OCI-LY3 (cell line): ENCODE measurements around the gene NAV1.

Experiments
- H2AFZ ChIP-seq: fragments of 200-600, 300-600 bp; shearing (Covaris generic); 2 replicates; pipeline ENCODE4 v1.6.0; 2014; ENCODE audit warnings: antibody characterized with exemption, low read depth, low read length
- H3K27ac ChIP-seq: fragments of 200-600, 300-600 bp; sonication (generic); 2 replicates; pipeline ENCODE4 v1.5.1; 2014; ENCODE audit warnings: mild to moderate bottlenecking, low read length, moderate library complexity, mixed read lengths
- H3K27me3 ChIP-seq: fragments of 200-600, 300-600 bp; sonication (generic); 2 replicates; pipeline ENCODE4 v1.6.1; 2014; ENCODE audit warnings: low read depth, low read length, mixed read lengths
- H3K36me3 ChIP-seq: fragments of 200-600, 300-600 bp; sonication (generic); replicated peaks from 2 replicates; pipeline ENCODE3; 2014; ENCODE audit warnings: low read depth, low read length, mixed read lengths
- H3K4me1 ChIP-seq: fragments of 300-600, 200-600 bp; sonication (generic); 2 replicates; pipeline ENCODE4 v1.6.1; 2014; ENCODE audit warnings: low read length, mixed read lengths
- H3K4me2 ChIP-seq: fragments of 200-600, 300-600 bp; sonication (generic); 2 replicates; pipeline ENCODE4 v1.6.1; 2014; ENCODE audit warnings: low read length, mixed read lengths
- H3K4me3 ChIP-seq: fragments of 300-600, 200-600 bp; sonication (generic); 2 replicates; pipeline ENCODE4 v1.5.1; 2014; ENCODE audit warnings: antibody characterized with exemption, mild to moderate bottlenecking, low read length, moderate library complexity
- H3K79me2 ChIP-seq: fragments of 300-600, 200-600 bp; shearing (Covaris generic); 2 replicates; pipeline ENCODE4 v1.6.1; 2014; ENCODE audit warnings: mild to moderate bottlenecking, low read length, mixed read lengths
- H3K9ac ChIP-seq: fragments of 300-600, 200-600 bp; shearing (Covaris generic); 2 replicates; pipeline ENCODE4 v1.6.0; 2014; ENCODE audit warnings: mild to moderate bottlenecking, low read length, moderate library complexity
- H3K9me3 ChIP-seq: fragments of 200-600, 300-600 bp; shearing (Covaris generic); 2 replicates; pipeline ENCODE4 v1.6.1; 2014; ENCODE audit warnings: low read length, mixed read lengths; ENCODE audit not compliant: insufficient read depth
- H4K20me1 ChIP-seq: fragments of 200-600, 300-600 bp; sonication (generic); 2 replicates; pipeline ENCODE4 v1.6.1; 2016; ENCODE audit warnings: low read length, mixed read lengths; ENCODE audit not compliant: insufficient read depth
- CTCF ChIP-seq: fragments of 200-600, 300-600 bp; sonication (generic); IDR thresholded peaks from 2 replicates; pipeline ENCODE4 v1.5.1; 2014; ENCODE audit warnings: antibody characterized with exemption, low read length, low read depth
- EZH2phosphoT487 ChIP-seq: fragments of 200-600 bp; shearing (Covaris generic); IDR thresholded peaks from 2 replicates; pipeline ENCODE4 v1.6.1; 2018; ENCODE audit warnings: antibody characterized with exemption, mixed run types, low read depth

NAV1 gene

GRCh38 chr1:201562659-201563405 is 23.9 kb downstream of the NAV1 start:
- Histone ChIP-seq H3K27me3 (no peaks in the 10 kb centered on the region), H3K79me2 (no peaks in the 10 kb centered on the region), H3K9ac (no peak overlapping the region), H3K36me3 (no peaks in the 10 kb centered on the region), H4K20me1 (no peaks in the 10 kb centered on the region), H2AFZ (no peak overlapping the region), H3K4me1 (peaks cover 8% of the 10 kb centered on the region), H3K27ac (no peak overlapping the region), H3K4me3 (no peak overlapping the region), H3K9me3 (no peaks in the 10 kb centered on the region), H3K4me2 (no peak overlapping the region)
- TF ChIP-seq EZH2phosphoT487 (no peak), CTCF (no peak)

- no peak overlapping the region for H3K9ac ChIP-seq
Observed at GRCh38 chr1:201563406-201563780, 24.5 kb downstream of the NAV1 start.

GRCh38 chr1:201563941-201564340 is 25.0 kb downstream of the NAV1 start:
- H4K20me1 ChIP-seq: no peaks in the 10 kb centered on the region
- H3K4me1 ChIP-seq: peaks cover 8% of the 10 kb centered on the region
- no peaks in the 10 kb centered on the region for H3K9me3 ChIP-seq
- no peak overlapping the region for H3K4me3 ChIP-seq
- H3K4me2 ChIP-seq: no peak overlapping the region
- TF ChIP-seq EZH2phosphoT487 (no peak), CTCF (no peak)
- H3K9ac ChIP-seq: no peak overlapping the region
- H3K27me3 ChIP-seq: no peaks in the 10 kb centered on the region
- H2AFZ ChIP-seq: no peak overlapping the region
- no peaks in the 10 kb centered on the region for H3K79me2 ChIP-seq
- no peak overlapping the region for H3K27ac ChIP-seq
- no peaks in the 10 kb centered on the region for H3K36me3 ChIP-seq

More at GRCh38 chr1:201563406-201563780, 24.5 kb downstream of the NAV1 start:
- H3K4me2 ChIP-seq: no peak overlapping the region
- H3K36me3 ChIP-seq: no peaks in the 10 kb centered on the region
- TF ChIP-seq CTCF: no peak
- no peak for TF ChIP-seq EZH2phosphoT487
- peaks cover 8% of the 10 kb centered on the region for H3K4me1 ChIP-seq
- H3K27ac ChIP-seq: no peak overlapping the region
- no peaks in the 10 kb centered on the region for H3K79me2 ChIP-seq
- H3K27me3 ChIP-seq: no peaks in the 10 kb centered on the region
- no peaks in the 10 kb centered on the region for H3K9me3 ChIP-seq
- H4K20me1 ChIP-seq: no peaks in the 10 kb centered on the region
- H2AFZ ChIP-seq: no peak overlapping the region
- H3K4me3 ChIP-seq: no peak overlapping the region

GRCh38 chr1:201565024-201565730 is 26.2 kb downstream of the NAV1 start:
- no peak overlapping the region for H3K4me2 ChIP-seq
- TF ChIP-seq CTCF (no peak), EZH2phosphoT487 (no peak)
- no peaks in the 10 kb centered on the region for H3K27me3 ChIP-seq
- H3K4me1 ChIP-seq: no peaks in the 10 kb centered on the region; the same call in 1 of the 2 replicates
- H4K20me1 ChIP-seq: no peaks in the 10 kb centered on the region
- no peak overlapping the region for H3K27ac ChIP-seq
- no peak overlapping the region for H2AFZ ChIP-seq
- no peaks in the 10 kb centered on the region for H3K79me2 ChIP-seq
- no peak overlapping the region for H3K4me3 ChIP-seq
- H3K36me3 ChIP-seq: no peaks in the 10 kb centered on the region
- no peaks in the 10 kb centered on the region for H3K9me3 ChIP-seq
- H3K9ac ChIP-seq: no peak overlapping the region
